Stomach (tissue), 9 donors: ENCODE results near the gene FAM50B. TPM values are rescaled to one million over a fixed set of nuclear protein-coding genes. Genes with fewer than 3 reads are reported as not detected.

ENCODE experiments used
- DNase-seq, 2 donors: peaks; one replicate each; pipeline versions ENCODE4 v3.0.0 to v3.0.0-alpha.2; 2013 to 2019
- H3K27ac ChIP-seq, 5 donors: fragments of 200-600 bp in 4 of 5; sonication (generic) in 4 of 5; one replicate each; pipeline ENCODE4 v1.5.1; 2013 to 2019; ENCODE audit warnings: mild to moderate bottlenecking in 1 of 5, moderate library complexity in 1 of 5
- H3K27me3 ChIP-seq, 3 donors: fragments of 200-600 bp; sonication (generic); one replicate each; pipeline ENCODE4 v1.5.1; 2017 to 2019; ENCODE audit warnings: mixed run types in 1 of 3
- H3K36me3 ChIP-seq, 4 donors: fragments of 200-600 bp; sonication (generic); 1 replicate in 3 of 4; 2 replicates in 1 of 4; pipeline ENCODE4 v1.5.1; 2016 to 2019
- H3K4me1 ChIP-seq, 4 donors: fragments of 200-600 bp; sonication (generic); one replicate each; pipeline ENCODE4 v1.5.1; 2016 to 2019
- H3K4me3 ChIP-seq, 4 donors: fragments of 200-600 bp; sonication (generic) in 3 of 4; one replicate each; pipeline ENCODE4 v1.5.1; 2016 to 2019; ENCODE audit warnings: mild to moderate bottlenecking in 1 of 4
- H3K9me3 ChIP-seq, 4 donors: fragments of 200-600 bp; sonication (generic); one replicate each; pipeline ENCODE4 v1.5.1; 2016 to 2019
- CTCF ChIP-seq, 7 experiments: fragments of 450-650 bp in 4 of 7; fragments of 200-600 bp in 3 of 7; sonication (generic) in 3 of 7; IDR thresholded peaks; one replicate each; pipeline ENCODE4 v1.5.1; 2016 to 2019; ENCODE audit warnings: antibody characterized with exemption in 7 of 7, control low read depth in 2 of 7, mild to moderate bottlenecking in 1 of 7
- EP300 ChIP-seq: sonication (generic); formaldehyde crosslinking; IDR thresholded peaks from one replicate; pipeline ENCODE4 v1.6.1; 2017; ENCODE audit warnings: antibody characterized with exemption
- POLR2A ChIP-seq, 4 donors: fragments of 450-650 bp; IDR thresholded peaks; one replicate each; pipeline ENCODE4 v1.6.1; 2016; ENCODE audit warnings: antibody characterized with exemption in 4 of 4, control low read depth in 2 of 4, mild to moderate bottlenecking in 1 of 4, moderate library complexity in 1 of 4
- POLR2AphosphoS5 ChIP-seq, 3 donors: sonication (generic); formaldehyde crosslinking; IDR thresholded peaks; one replicate each; pipeline ENCODE4 v1.6.1; 2016; ENCODE audit warnings: antibody characterized with exemption in 3 of 3
- WGBS, 5 donors: extraction: QIAGEN DNeasy Blood & Tissue Kit in 3 of 5; methylation state at CpG; one replicate each; pipeline versions ENCODE4 v1.1.5 to v1.1.7; 2013 to 2018; 5-methylcytosine and 5-hydroxymethylcytosine counted together
- intact Hi-C: fragments of 100-400 bp; cut with DNase I; formaldehyde crosslinking; loops from one replicate; pipeline ENCODE4 v1.15.1; 2023; ENCODE audit warnings: low total_unique reads
- polyA plus RNA-seq, 3 donors: library from polyadenylated mRNA; stranded (reverse); fragments of 200-250 nt; gene quantifications; one replicate each; pipeline ENCODE4 v1.2.3, GENCODE V29; 2013
- total RNA-seq, 5 donors: library from RNA; depleted of rRNA; stranded (reverse); fragments of >200 nt; gene quantifications; one replicate each; pipeline versions ENCODE4 v1.1.0 to v1.2.3, GENCODE V29; 2014 to 2016
- donor health status: healthy with polysubstance abuse.
- donor health status: Bipolar disorder and iron deficiency.
- donor health status: healthy.

Gene FAM50B
- total and polyA plus RNA-seq, 8 donors: 2.0 to 11.8 (median 7.3) TPM; not detected in 1

GRCh38 chr6:3882431-3882830 is 33.3 kb downstream of the FAM50B start:
- no peak overlapping the region for H3K27ac ChIP-seq
- no peak for DNase-seq
- H3K9me3 ChIP-seq: no peaks in the 10 kb centered on the region
- H3K4me3 ChIP-seq: no peak overlapping the region
- H3K4me1 ChIP-seq: peaks cover 0 to 9% (median 3%) of the 10 kb centered on the region in 4 donors
- peaks cover 0 to 4% (median 0%) of the 10 kb centered on the region in 3 donors for H3K27me3 ChIP-seq
- intact Hi-C loops: no loop called here
- no peak for TF ChIP-seq POLR2AphosphoS5 (IDR thresholded peaks at IDR 0.05)
- TF ChIP-seq POLR2A (IDR thresholded peaks at IDR 0.05): no peak
- no peak for TF ChIP-seq EP300
- TF ChIP-seq CTCF (IDR thresholded peaks at IDR 0.05): no peak
- WGBS, 5 donors: 72 to 94% (median 93%) methylated on average over 3 of the region's 3 CpGs
- no peaks in the 10 kb centered on the region for H3K36me3 ChIP-seq

- WGBS, 5 donors: 69 to 89% (median 80%) methylated on average over 5 of the region's 5 CpGs
- intact Hi-C loops: no loop called here
- H3K27me3 ChIP-seq: peaks cover 0 to 4% (median 0%) of the 10 kb centered on the region in 3 donors
Measured at GRCh38 chr6:3882866-3883265, 33.7 kb downstream of the FAM50B start.

GRCh38 chr6:3884007-3884745 is 35.0 kb downstream of the FAM50B start:
- no peak overlapping the region for H3K27ac ChIP-seq
- TF ChIP-seq POLR2AphosphoS5 (IDR thresholded peaks at IDR 0.05) (no peak), EP300 (no peak), CTCF (IDR thresholded peaks at IDR 0.05) (no peak), POLR2A (IDR thresholded peaks at IDR 0.05) (no peak)
- 53 to 60% (median 58%) methylated on average over 6 of the region's 6 CpGs for WGBS, 5 donors
- intact Hi-C loops: no loop called here
- peaks cover 5 to 20% (median 8%) of the 10 kb centered on the region in 4 donors for H3K4me1 ChIP-seq
- no peaks in the 10 kb centered on the region for H3K36me3 ChIP-seq
- H3K9me3 ChIP-seq: no peaks in the 10 kb centered on the region
- no peak overlapping the region for H3K4me3 ChIP-seq
- peaks cover 0 to 4% (median 0%) of the 10 kb centered on the region in 3 donors for H3K27me3 ChIP-seq
- peak in 1 of 2 donors; percentile 84 for DNase-seq

More at GRCh38 chr6:3882866-3883265, 33.7 kb downstream of the FAM50B start:
- TF ChIP-seq POLR2A (IDR thresholded peaks at IDR 0.05) (no peak), EP300 (no peak), POLR2AphosphoS5 (IDR thresholded peaks at IDR 0.05) (no peak), CTCF (IDR thresholded peaks at IDR 0.05) (no peak)
- Histone ChIP-seq H3K36me3 (no peaks in the 10 kb centered on the region), H3K4me1 (peaks cover under 1 to 13% (median 7%) of the 10 kb centered on the region in 4 donors), H3K9me3 (no peaks in the 10 kb centered on the region), H3K4me3 (no peak overlapping the region), H3K27ac (peak overlapping the region in 2 of 5 donors; percentile 34 to 46)
- peak in 1 of 2 donors; percentile 38 for DNase-seq

GRCh38 chr6:3885262-3886036 is 36.3 kb downstream of the FAM50B start:
- intact Hi-C loops: loop anchor here (5.0 kb wide), 1 partner anchor 143 kb away; no protein-coding TSS in a partner anchor

More at GRCh38 chr6:3885262-3886036, 36.3 kb downstream of the FAM50B start:
- H3K4me3 ChIP-seq: no peak overlapping the region
- no peaks in the 10 kb centered on the region for H3K9me3 ChIP-seq
- H3K27ac ChIP-seq: no peak overlapping the region
- peaks cover 5 to 20% (median 8%) of the 10 kb centered on the region in 4 donors for H3K4me1 ChIP-seq
- no peak for TF ChIP-seq POLR2AphosphoS5 (IDR thresholded peaks at IDR 0.05)
- TF ChIP-seq EP300: no peak
- TF ChIP-seq CTCF (IDR thresholded peaks at IDR 0.05): peak in 3 of 7 experiments; percentile 22 to 37 (median 24)
- TF ChIP-seq POLR2A (IDR thresholded peaks at IDR 0.05): no peak
- no peak for DNase-seq
- peaks cover 0 to 4% (median 0%) of the 10 kb centered on the region in 3 donors for H3K27me3 ChIP-seq
- WGBS, 5 donors: 86 to 95% (median 93%) methylated on average over 8 to 9 of the region's 9 CpGs
- no peaks in the 10 kb centered on the region for H3K36me3 ChIP-seq
